Endothelial cell (in vitro differentiated cells): Measurements from ENCODE around the gene OBI1. TPM values are rescaled to one million over a fixed set of nuclear protein-coding genes. Genes with fewer than 3 reads are reported as not detected.
A peak's percentile ranks its signal among the peaks of the same experiment; 100 is the strongest.
"Not testable (repeated sequence)": the region's sequence is repeated elsewhere in the genome, so short reads cannot be mapped to it uniquely, and the experiment has no call there.

Experiments used
- DNase-seq: peaks from one replicate; pipeline ENCODE4 v3.0.0; 2021; ENCODE audit warnings: low spot score
- H3K27ac Mint-ChIP-seq: one replicate; pipeline ENCODE4 v1.8.0; 2021; ENCODE audit warnings: mixed read lengths, inconsistent platforms; ENCODE audit not compliant: unreplicated experiment
- H3K27me3 Mint-ChIP-seq: one replicate; pipeline ENCODE4 v1.8.0; 2021; ENCODE audit warnings: mild to moderate bottlenecking, moderate library complexity, mixed read lengths, inconsistent platforms; ENCODE audit not compliant: unreplicated experiment
- H3K36me3 Mint-ChIP-seq: one replicate; pipeline ENCODE4 v1.8.0; 2021; ENCODE audit warnings: mild to moderate bottlenecking, low read depth, mixed read lengths, inconsistent platforms; ENCODE audit not compliant: unreplicated experiment
- H3K4me1 Mint-ChIP-seq: one replicate; pipeline ENCODE4 v1.8.0; 2021; ENCODE audit warnings: mild to moderate bottlenecking, mixed read lengths, inconsistent platforms; ENCODE audit not compliant: unreplicated experiment
- H3K4me3 Mint-ChIP-seq: one replicate; pipeline ENCODE4 v1.8.0; 2021; ENCODE audit warnings: mild to moderate bottlenecking, mixed read lengths, inconsistent platforms; ENCODE audit not compliant: unreplicated experiment
- H3K9me3 Mint-ChIP-seq: one replicate; pipeline ENCODE4 v1.8.0; 2021; ENCODE audit warnings: mixed read lengths, inconsistent platforms; ENCODE audit not compliant: unreplicated experiment
- total RNA-seq: library from RNA; stranded (reverse); fragmentation: NEBNext Ultra II Directional; extraction: Animal tissue kit (Norgen Biotek cat#: 25700); gene quantifications from one replicate; pipeline ENCODE4 v1.2.1, GENCODE V29; 2021; ENCODE audit not compliant: unreplicated experiment
- TF ChIP-seq, protein P1 (sequence below): fragments of 200-600 bp; sonication (generic); IDR thresholded peaks from one replicate; pipeline ENCODE4 v1.5.0; 2021; ENCODE audit warnings: antibody characterized with exemption; ENCODE audit not compliant: unreplicated experiment

Gene OBI1
- total RNA-seq, 1 donor from 2014 or later, result 28.0 TPM

DNA sequence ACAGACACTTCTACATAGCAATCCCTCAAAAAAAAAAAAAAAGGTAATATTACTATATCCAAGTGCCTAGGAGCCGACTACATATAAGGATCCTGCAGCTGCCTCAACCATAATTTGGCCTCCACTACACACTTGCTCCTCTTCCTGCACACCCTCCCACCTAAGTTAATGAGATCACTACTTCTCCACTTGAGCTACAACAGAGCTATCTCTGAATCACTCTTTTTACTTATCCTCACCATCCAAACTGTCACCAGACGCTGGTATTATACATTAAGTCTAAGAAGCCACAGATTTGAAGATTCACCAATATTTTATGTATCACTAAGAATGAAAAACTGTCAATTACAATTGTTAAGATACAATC lies 8.3 kb downstream of the OBI1 start:
- no peaks in the 10 kb centered on the region for H3K9me3 Mint-ChIP-seq
- TF ChIP-seq, protein P1, sequence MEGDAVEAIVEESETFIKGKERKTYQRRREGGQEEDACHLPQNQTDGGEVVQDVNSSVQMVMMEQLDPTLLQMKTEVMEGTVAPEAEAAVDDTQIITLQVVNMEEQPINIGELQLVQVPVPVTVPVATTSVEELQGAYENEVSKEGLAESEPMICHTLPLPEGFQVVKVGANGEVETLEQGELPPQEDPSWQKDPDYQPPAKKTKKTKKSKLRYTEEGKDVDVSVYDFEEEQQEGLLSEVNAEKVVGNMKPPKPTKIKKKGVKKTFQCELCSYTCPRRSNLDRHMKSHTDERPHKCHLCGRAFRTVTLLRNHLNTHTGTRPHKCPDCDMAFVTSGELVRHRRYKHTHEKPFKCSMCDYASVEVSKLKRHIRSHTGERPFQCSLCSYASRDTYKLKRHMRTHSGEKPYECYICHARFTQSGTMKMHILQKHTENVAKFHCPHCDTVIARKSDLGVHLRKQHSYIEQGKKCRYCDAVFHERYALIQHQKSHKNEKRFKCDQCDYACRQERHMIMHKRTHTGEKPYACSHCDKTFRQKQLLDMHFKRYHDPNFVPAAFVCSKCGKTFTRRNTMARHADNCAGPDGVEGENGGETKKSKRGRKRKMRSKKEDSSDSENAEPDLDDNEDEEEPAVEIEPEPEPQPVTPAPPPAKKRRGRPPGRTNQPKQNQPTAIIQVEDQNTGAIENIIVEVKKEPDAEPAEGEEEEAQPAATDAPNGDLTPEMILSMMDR, result no peak
- H3K4me1 Mint-ChIP-seq, result peaks cover 34% of the 10 kb centered on the region
- H3K27ac Mint-ChIP-seq, result no peak overlapping the region
- H3K36me3 Mint-ChIP-seq, result no peaks in the 10 kb centered on the region
- no peak for DNase-seq
- no peaks in the 10 kb centered on the region for H3K27me3 Mint-ChIP-seq
- H3K4me3 Mint-ChIP-seq, result no peak overlapping the region

DNA sequence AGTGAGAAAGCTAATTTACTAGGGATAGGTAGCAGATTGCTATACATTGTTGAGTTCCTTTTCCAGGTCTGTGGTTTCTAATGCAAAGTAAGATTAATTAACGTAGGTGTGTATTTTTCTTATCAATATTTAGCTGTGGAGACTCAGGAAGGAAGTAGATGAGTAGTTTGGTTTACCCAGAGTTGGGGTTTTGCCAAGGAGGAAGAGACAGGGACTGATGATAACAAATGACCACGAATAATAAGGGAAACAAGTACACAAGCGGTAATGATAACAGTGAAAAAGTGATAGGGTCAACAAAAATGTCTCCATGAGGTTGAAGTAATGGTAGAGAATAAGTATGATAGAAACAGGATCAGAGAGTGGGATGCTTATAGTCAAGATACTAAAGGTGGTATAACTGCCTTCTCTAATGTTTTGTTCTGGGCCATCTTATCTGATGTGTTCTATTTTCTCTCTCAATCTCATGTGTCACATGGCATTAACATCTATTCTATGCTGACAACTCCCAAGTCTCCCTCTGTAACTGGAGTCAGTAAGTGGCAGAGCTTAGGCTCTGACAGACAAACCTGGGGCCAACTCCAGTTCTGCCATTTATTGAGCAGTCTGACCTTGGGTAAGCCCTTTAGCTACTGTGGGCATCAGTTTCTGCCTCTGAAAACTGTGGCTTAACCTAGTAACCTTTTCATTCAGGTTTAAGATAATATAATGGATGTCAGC lies 8.8 kb downstream of the OBI1 start:
- no peak overlapping the region for H3K27ac Mint-ChIP-seq
- TF ChIP-seq, protein P1, result no peak
- H3K27me3 Mint-ChIP-seq, result no peaks in the 10 kb centered on the region
- no peak for DNase-seq
- H3K9me3 Mint-ChIP-seq, result no peaks in the 10 kb centered on the region
- peaks cover 29% of the 10 kb centered on the region for H3K4me1 Mint-ChIP-seq
- no peaks in the 10 kb centered on the region for H3K36me3 Mint-ChIP-seq
- H3K4me3 Mint-ChIP-seq, result no peak overlapping the region

- H3K27me3 Mint-ChIP-seq, H3K36me3 Mint-ChIP-seq, H3K9me3 Mint-ChIP-seq, DNase-seq: not testable (repeated sequence)
- peak overlapping the region; percentile 49 for H3K27ac Mint-ChIP-seq
- H3K4me1 Mint-ChIP-seq, result peaks cover 24% of the 10 kb centered on the region
- H3K4me3 Mint-ChIP-seq, result peak overlapping the region; percentile 9
Observed at GRCh38 chr13:78647109-78647678, 11.8 kb downstream of the OBI1 start.

GRCh38 chr13:78638216-78638615 lies 20.7 kb downstream of the OBI1 start:
- peaks cover 8% of the 10 kb centered on the region for H3K36me3 Mint-ChIP-seq
- TF ChIP-seq, protein P1, result no peak
- no peaks in the 10 kb centered on the region for H3K9me3 Mint-ChIP-seq
- no peaks in the 10 kb centered on the region for H3K27me3 Mint-ChIP-seq
- H3K27ac Mint-ChIP-seq, result no peak overlapping the region
- no peak overlapping the region for H3K4me3 Mint-ChIP-seq
- DNase-seq, result no peak
- no peaks in the 10 kb centered on the region for H3K4me1 Mint-ChIP-seq

DNA sequence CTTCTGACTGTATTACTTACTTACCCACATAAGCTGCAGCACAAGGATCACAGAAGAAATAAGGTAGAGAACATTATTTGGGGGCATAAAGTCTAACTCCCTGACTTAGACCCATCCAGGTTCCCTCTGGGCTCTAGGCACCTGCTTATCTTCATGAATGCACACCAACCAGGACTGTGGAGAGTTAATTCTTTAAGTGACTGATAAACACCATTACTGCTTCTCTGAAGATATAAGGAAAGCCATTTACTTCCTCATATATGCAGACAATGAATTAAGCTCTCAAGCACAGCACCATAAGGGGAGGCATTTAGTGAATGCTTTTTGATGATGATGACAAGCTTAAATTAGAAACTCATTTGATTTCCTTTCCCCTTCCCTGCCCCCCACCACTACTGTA lies 22.5 kb downstream of the OBI1 start:
- H3K27me3 Mint-ChIP-seq, result no peaks in the 10 kb centered on the region
- no peak overlapping the region for H3K27ac Mint-ChIP-seq
- DNase-seq, result no peak
- no peaks in the 10 kb centered on the region for H3K4me1 Mint-ChIP-seq
- TF ChIP-seq, protein P1, result no peak
- no peaks in the 10 kb centered on the region for H3K9me3 Mint-ChIP-seq
- peaks cover 12% of the 10 kb centered on the region for H3K36me3 Mint-ChIP-seq
- no peak overlapping the region for H3K4me3 Mint-ChIP-seq
